Activated T-helper 1 cell treated with anti-CD3 and anti-CD28 coated beads, Interleukin-12 subunit alpha, Interleukin-12 subunit beta, Interleukin-2, Interleukin-4 antibody, amounts not matched to agents 30 ng/mL and 10 ng/mL and 1 ng/mL, durations not matched to agents 14 hours and 24 hours and 36 hours (primary cell): Measurements from ENCODE around the gene KRI1. TPM values are rescaled to one million over a fixed set of nuclear protein-coding genes. Genes with fewer than 3 reads are reported as not detected.
"Not testable (repeated sequence)": the region's sequence is repeated elsewhere in the genome, so short reads cannot be mapped to it uniquely, and the experiment has no call there.

Experiments
- DNase-seq: peaks from one replicate; pipeline ENCODE4 v3.0.0; 2021; ENCODE audit warnings: low spot score
- H3K27ac Mint-ChIP-seq: one replicate; pipeline ENCODE4 v1.8.0; 2021; ENCODE audit warnings: mild to moderate bottlenecking, mixed read lengths
- H3K27me3 Mint-ChIP-seq: one replicate; pipeline ENCODE4 v1.8.0; 2022; ENCODE audit warnings: mild to moderate bottlenecking, moderate library complexity, mixed read lengths; ENCODE audit not compliant: insufficient read depth
- H3K36me3 Mint-ChIP-seq: one replicate; pipeline ENCODE4 v1.8.0; 2021; ENCODE audit warnings: low read depth, mixed read lengths
- H3K4me1 Mint-ChIP-seq: one replicate; pipeline ENCODE4 v1.8.0; 2021; ENCODE audit warnings: low read depth, mixed read lengths
- H3K4me3 Mint-ChIP-seq: one replicate; pipeline ENCODE4 v1.8.0; 2021; ENCODE audit warnings: mild to moderate bottlenecking, moderate library complexity, mixed read lengths
- H3K9me3 Mint-ChIP-seq: one replicate; pipeline ENCODE4 v1.8.0; 2021; ENCODE audit warnings: mixed read lengths
- intact Hi-C: fragments of 100-400 bp; cut with micrococcal nuclease; formaldehyde crosslinking; loops from one replicate; pipeline ENCODE4 v1.15.1; 2024
- total RNA-seq: library from RNA; stranded (reverse); gene quantifications from 2 replicates; pipeline ENCODE4 v1.2.3, GENCODE V29; 2022

Gene KRI1
- total RNA-seq, 1 donor from 2014 or later: 91.1 TPM

GRCh38 chr19:10553087-10553667 lies 12.6 kb downstream of the KRI1 start:
- Mint-ChIP-seq H3K9me3 (no peaks in the 10 kb centered on the region), H3K36me3 (peaks cover 53% of the 10 kb centered on the region), H3K27ac (peak overlapping the region; percentile 92), H3K4me3 (peak overlapping the region; percentile 64), H3K27me3 (no peaks in the 10 kb centered on the region), H3K4me1 (peaks cover 39% of the 10 kb centered on the region)
- DNase-seq: no peak
- intact Hi-C loops: loop anchor here (5.0 kb wide), 1 partner anchor 71 kb away; no protein-coding TSS in a partner anchor

GRCh38 chr19:10552510-10553053 lies 13.2 kb downstream of the KRI1 start:
- Mint-ChIP-seq H3K27me3 (no peaks in the 10 kb centered on the region), H3K4me3 (no peak overlapping the region), H3K9me3 (no peaks in the 10 kb centered on the region), H3K27ac (peak overlapping the region; percentile 92), H3K36me3 (peaks cover 49% of the 10 kb centered on the region), H3K4me1 (peaks cover 36% of the 10 kb centered on the region)
- intact Hi-C loops: loop anchor here (5.0 kb wide), 1 partner anchor 70 kb away; no protein-coding TSS in a partner anchor
- no peak for DNase-seq

- no peaks in the 10 kb centered on the region for H3K27me3 Mint-ChIP-seq
- intact Hi-C loops: loop anchor here (5.0 kb wide), 1 partner anchor 69 kb away; no protein-coding TSS in a partner anchor
- peak overlapping the region; percentile 65 for H3K27ac Mint-ChIP-seq
- H3K4me1 Mint-ChIP-seq: peaks cover 36% of the 10 kb centered on the region
- peaks cover 51% of the 10 kb centered on the region for H3K36me3 Mint-ChIP-seq
- no peak overlapping the region for H3K4me3 Mint-ChIP-seq
- H3K9me3 Mint-ChIP-seq: no peaks in the 10 kb centered on the region
- no peak for DNase-seq
Observed at GRCh38 chr19:10551698-10552301, 14.0 kb downstream of the KRI1 start.

DNA sequence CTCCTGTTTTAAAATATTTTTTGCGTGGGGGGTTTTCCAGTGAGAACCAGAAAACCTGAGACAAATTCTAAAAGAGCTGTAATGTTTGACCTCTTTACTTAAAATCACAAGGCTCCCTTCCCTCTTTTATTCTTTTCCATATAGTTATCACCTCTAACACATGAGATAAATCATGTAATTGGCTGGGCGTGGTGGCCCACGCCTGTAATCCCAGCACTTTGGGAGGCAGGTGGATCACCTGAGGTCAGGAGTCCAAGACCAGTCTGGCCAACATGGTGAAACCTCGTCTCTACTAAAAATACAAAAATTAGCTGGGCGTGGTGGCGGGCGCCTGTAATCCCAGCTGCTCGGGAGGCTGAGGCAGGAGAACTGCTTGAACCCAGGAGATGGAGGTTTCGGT lies 14.8 kb downstream of the KRI1 start:
- Mint-ChIP-seq H3K4me1 (peaks cover 35% of the 10 kb centered on the region), H3K36me3 (peaks cover 49% of the 10 kb centered on the region)
- intact Hi-C loops: loop anchor here (5.0 kb wide), 1 partner anchor 69 kb away; no protein-coding TSS in a partner anchor
- DNase-seq, H3K27ac Mint-ChIP-seq, H3K27me3 Mint-ChIP-seq, H3K9me3 Mint-ChIP-seq, H3K4me3 Mint-ChIP-seq: not testable (repeated sequence)

DNA sequence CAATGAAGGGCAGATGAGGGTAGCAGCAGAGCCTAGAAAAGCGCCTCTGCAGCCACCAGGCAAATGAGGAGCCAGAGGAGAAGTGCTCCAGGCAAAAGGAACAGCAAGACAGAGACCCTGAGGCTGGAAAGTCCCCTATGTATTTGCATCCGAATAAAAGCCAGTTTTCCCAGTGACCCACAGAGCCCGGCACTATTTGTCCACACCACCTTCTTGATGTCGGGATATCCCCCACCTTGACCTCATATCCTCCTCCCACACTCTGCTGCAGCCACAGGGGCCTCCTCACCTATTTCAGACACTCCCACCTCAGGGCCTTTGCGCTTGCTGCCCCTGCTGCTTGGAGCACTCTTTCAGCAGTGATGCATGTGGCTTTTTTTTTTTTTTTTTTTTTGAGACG lies 15.5 kb downstream of the KRI1 start:
- Mint-ChIP-seq H3K36me3 (peaks cover 45% of the 10 kb centered on the region), H3K4me1 (peaks cover 29% of the 10 kb centered on the region), H3K27me3 (no peaks in the 10 kb centered on the region), H3K4me3 (no peak overlapping the region), H3K9me3 (no peaks in the 10 kb centered on the region), H3K27ac (no peak overlapping the region)
- intact Hi-C loops: loop anchor here (5.0 kb wide), 1 partner anchor 68 kb away; no protein-coding TSS in a partner anchor
- DNase-seq: no peak

- no peak for DNase-seq
- Mint-ChIP-seq H3K36me3 (peaks cover 44% of the 10 kb centered on the region), H3K27ac (no peak overlapping the region), H3K9me3 (no peaks in the 10 kb centered on the region), H3K4me1 (peaks cover 29% of the 10 kb centered on the region), H3K27me3 (no peaks in the 10 kb centered on the region), H3K4me3 (no peak overlapping the region)
- intact Hi-C loops: loop anchor here (5.0 kb wide), 1 partner anchor 67 kb away; no protein-coding TSS in a partner anchor
Observed at GRCh38 chr19:10549733-10550132, 16.1 kb downstream of the KRI1 start.

DNA sequence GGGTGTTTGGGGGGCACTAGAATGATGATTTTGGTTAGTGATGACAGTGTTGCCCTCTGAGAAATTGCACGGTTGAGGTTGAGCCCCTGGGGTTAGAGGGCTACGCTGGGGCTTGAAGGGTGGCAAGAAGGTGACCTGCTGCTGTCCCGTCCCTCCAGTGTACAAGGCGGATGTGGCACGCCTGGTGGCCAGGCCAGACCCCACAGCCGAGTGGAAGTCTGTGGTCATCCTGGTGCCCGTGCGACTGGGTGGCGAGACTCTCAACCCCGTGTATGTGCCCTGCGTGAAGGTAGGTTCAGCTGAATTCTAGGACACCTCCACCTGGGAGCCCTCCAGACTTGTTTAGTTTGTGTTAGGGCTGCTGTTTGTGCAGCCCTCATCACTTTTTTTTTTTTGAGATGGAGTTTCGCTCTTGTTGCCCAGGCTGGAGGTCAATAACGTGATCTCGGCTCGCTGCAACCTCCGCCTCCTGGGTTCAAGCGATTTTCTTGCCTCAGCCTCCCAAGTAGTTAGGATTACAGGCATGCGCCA lies 17.0 kb downstream of the KRI1 start:
- no peak overlapping the region for H3K4me3 Mint-ChIP-seq
- no peak overlapping the region for H3K27ac Mint-ChIP-seq
- H3K9me3 Mint-ChIP-seq: no peaks in the 10 kb centered on the region
- H3K27me3 Mint-ChIP-seq: no peaks in the 10 kb centered on the region
- intact Hi-C loops: no loop called here
- peaks cover 38% of the 10 kb centered on the region for H3K36me3 Mint-ChIP-seq
- no peak for DNase-seq
- H3K4me1 Mint-ChIP-seq: peaks cover 21% of the 10 kb centered on the region

DNA sequence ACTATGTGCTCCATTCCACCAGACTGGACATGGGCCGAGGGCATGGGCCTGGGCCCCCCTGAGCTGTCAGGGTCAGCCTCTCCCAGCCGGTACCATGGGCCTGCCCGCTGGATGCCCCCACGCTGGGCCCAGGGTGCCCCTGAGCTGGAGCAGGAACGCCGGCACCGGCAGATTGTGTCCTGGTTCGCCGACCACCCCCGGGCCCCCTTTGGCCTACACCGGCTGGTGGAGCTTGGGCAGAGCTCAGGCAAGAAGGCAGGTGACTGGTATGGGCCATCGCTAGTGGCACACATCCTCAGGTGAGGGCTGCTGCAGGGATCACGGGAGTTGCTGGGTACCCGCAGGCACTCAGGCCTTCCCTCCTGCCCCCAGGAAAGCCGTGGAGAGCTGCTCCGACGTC lies 19.0 kb downstream of the KRI1 start:
- Mint-ChIP-seq H3K4me1 (peaks cover 7% of the 10 kb centered on the region), H3K27me3 (peaks cover 5% of the 10 kb centered on the region), H3K36me3 (peaks cover 23% of the 10 kb centered on the region), H3K27ac (no peak overlapping the region), H3K9me3 (no peaks in the 10 kb centered on the region), H3K4me3 (no peak overlapping the region)
- intact Hi-C loops: no loop called here
- no peak for DNase-seq

GRCh38 chr19:10544753-10545251 lies 21.0 kb downstream of the KRI1 start:
- H3K27me3 Mint-ChIP-seq: peaks cover 15% of the 10 kb centered on the region
- intact Hi-C loops: loop anchor here (5.0 kb wide), 1 partner anchor 38 kb away; no protein-coding TSS in a partner anchor
- peak overlapping the region; percentile 85 for H3K4me3 Mint-ChIP-seq
- H3K4me1 Mint-ChIP-seq: peaks cover 7% of the 10 kb centered on the region
- DNase-seq: no peak
- H3K36me3 Mint-ChIP-seq: peaks cover 12% of the 10 kb centered on the region
- no peaks in the 10 kb centered on the region for H3K9me3 Mint-ChIP-seq
- H3K27ac Mint-ChIP-seq: no peak overlapping the region

- Mint-ChIP-seq H3K4me1 (peaks cover 7% of the 10 kb centered on the region), H3K4me3 (peak overlapping the region; percentile 85), H3K36me3 (peaks cover 12% of the 10 kb centered on the region), H3K9me3 (no peaks in the 10 kb centered on the region), H3K27ac (peak overlapping the region; percentile 82), H3K27me3 (peaks cover 20% of the 10 kb centered on the region)
- intact Hi-C loops: loop anchor here (5.0 kb wide), 1 partner anchor 37 kb away; no protein-coding TSS in a partner anchor
- DNase-seq: no peak
Observed at GRCh38 chr19:10544242-10544752, 21.5 kb downstream of the KRI1 start.

GRCh38 chr19:10543420-10544241 lies 22.2 kb downstream of the KRI1 start, which contains the start of gene ATG4D:
Gene ATG4D (plus strand): TSS chr19:10543904. CDS start chr19:10544091, 187 bp downstream.
- Mint-ChIP-seq H3K4me1 (peaks cover 7% of the 10 kb centered on the region), H3K27ac (peak within 1 kb of the TSS; percentile 82), H3K4me3 (peak within 1 kb of the TSS; percentile 85), H3K36me3 (peaks cover 9% of the 10 kb centered on the region), H3K9me3 (no peaks in the 10 kb centered on the region), H3K27me3 (peaks cover 25% of the 10 kb centered on the region)
- DNase-seq: peak; percentile 71
- intact Hi-C loops: loop anchor here (1.0 to 5.0 kb wide), 2 partner anchors 26 to 36 kb away; no protein-coding TSS in a partner anchor

DNA sequence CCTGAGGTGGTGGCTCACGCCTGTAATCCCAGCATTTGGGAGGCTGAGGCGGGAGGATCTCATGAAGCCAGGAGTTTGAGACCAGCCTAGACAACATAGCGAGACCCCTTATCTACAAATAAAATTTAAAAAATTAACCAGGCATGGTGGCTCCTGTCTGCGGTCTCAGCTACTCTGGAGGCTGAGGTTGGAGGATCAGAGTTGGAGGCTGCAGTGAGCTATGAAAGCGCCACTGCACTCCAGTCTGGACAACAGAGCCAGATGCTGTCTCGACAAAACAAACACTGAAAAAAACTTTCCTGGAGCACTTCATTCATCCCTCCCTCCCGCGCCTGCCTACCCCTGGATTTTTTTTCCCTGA lies 22.8 kb downstream of the KRI1 start:
- Mint-ChIP-seq H3K4me3 (peak overlapping the region; percentile 76), H3K36me3 (peaks cover 4% of the 10 kb centered on the region), H3K9me3 (no peaks in the 10 kb centered on the region), H3K27ac (no peak overlapping the region), H3K27me3 (peaks cover 29% of the 10 kb centered on the region), H3K4me1 (peaks cover 7% of the 10 kb centered on the region)
- intact Hi-C loops: loop anchor here (1.0 to 5.0 kb wide), 2 partner anchors 26 to 36 kb away; no protein-coding TSS in a partner anchor
- DNase-seq: no peak
